ENCODE results near the gene ARFRP1. TPM values are rescaled to one million over a fixed set of nuclear protein-coding genes. Genes with fewer than 3 reads are reported as not detected.

Gene ARFRP1
- total RNA-seq, 4 donors from 2014 or later: 25.5 to 44.3 (median 40.9) TPM

DNA sequence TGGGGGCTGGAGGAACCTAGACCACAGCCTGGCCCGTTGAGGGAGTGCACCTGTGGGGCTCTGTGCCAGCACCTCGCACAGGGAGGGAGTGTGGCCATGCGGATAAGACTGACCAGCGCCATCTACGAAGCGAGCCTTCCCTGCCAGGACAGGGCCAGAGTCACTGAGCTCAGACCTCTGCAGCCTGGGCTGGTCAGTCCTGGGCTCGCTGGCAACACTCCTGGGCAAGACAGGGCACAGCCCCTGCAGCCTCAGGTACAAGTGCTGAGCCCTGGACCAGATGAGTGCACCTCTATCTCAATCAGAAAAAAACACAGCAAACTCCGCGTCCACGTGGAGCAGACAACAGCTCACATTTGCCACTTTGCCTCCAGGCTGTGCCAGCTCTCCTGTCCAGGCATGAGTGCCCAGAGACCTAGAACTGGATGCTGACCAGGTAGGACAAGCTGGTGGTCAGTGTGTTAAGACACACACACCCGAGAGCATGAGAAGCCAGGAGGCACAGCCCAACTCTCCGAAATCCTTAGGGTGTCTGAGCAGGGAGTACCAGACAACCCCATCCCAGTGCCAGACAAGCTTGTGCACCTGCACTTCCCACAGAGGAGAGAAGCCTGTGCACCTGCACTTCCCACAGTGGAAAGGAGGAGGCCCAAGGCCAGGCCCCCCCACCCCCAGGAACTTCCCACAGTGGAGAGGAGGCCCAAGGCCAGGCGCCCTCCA is 4.9 kb downstream of the ARFRP1 start:
- TF ChIP-seq, protein P1, sequence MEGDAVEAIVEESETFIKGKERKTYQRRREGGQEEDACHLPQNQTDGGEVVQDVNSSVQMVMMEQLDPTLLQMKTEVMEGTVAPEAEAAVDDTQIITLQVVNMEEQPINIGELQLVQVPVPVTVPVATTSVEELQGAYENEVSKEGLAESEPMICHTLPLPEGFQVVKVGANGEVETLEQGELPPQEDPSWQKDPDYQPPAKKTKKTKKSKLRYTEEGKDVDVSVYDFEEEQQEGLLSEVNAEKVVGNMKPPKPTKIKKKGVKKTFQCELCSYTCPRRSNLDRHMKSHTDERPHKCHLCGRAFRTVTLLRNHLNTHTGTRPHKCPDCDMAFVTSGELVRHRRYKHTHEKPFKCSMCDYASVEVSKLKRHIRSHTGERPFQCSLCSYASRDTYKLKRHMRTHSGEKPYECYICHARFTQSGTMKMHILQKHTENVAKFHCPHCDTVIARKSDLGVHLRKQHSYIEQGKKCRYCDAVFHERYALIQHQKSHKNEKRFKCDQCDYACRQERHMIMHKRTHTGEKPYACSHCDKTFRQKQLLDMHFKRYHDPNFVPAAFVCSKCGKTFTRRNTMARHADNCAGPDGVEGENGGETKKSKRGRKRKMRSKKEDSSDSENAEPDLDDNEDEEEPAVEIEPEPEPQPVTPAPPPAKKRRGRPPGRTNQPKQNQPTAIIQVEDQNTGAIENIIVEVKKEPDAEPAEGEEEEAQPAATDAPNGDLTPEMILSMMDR (IDR thresholded peaks at IDR 0.05): no peak
- DNase-seq (ENCODE audit: low spot score): no peak
- ATAC-seq (ENCODE audit: low FRiP score): no peak

DNA sequence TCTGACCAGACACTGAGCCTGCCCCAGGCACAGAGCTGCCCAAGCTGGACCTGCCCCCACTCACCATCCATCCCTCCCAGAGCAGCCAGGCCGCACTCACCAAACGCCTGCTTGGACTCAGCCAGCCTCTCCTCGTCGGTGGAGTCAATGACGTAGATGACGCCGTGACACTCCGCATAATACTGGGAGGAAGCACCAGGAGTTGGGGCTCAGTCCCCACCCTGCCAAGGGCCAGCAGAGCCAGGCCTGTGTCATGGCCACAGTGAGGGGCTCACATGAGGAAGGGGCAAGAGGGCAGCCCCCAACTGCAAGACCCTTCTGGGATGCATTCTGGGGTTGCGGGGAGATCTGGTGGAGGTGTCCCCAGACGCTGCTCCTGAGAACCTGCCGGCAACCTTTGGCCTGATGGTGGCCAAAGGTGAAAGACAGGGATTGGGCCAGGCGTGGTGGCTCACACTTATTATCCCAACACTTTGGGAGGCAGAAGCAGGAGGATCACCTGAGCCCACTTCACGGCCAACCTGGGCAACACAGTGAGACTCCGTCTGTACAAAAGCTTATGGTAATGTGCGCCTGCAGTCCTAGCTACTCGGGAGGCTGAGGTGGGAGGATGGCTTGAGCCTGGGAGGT is 5.6 kb downstream of the ARFRP1 start:
- ATAC-seq (ENCODE audit: low FRiP score) (no peak), DNase-seq (ENCODE audit: low spot score) (peak; percentile 15)
- TF ChIP-seq, protein P1 (IDR thresholded peaks at IDR 0.05): no peak

DNA sequence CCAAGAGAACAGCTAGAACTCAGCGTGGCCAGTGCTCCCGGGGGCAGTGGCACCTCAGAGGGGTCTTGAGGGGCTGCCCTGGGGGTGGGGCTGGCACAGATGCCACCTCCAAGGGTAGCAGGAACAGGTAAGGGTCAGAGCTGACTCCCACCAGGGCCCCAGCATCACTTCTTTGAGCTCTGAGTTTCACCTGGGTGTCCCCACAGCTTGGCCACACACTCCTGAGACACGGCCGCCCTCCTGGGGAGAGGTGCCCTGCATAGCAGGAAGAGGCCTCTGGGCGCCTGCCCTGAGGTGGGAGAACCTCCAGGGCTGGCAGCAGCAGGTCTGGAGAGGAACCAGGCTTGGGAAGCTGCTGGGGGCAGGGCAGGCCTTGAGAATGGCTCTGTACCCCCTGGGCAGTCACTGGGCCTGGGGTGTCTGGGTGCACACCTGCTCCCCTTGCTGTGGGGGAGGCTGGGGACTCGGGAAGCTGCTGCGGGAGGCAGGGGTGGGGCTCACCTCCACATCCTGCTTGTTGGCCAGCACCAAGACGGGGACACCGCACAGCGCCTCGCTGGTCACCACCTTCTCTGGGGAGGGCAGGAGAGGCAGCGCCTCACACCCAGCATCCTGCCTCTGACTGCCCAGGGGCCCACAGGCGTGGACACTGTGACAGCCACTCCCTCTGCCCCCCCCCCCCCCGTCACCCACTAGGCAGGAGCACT is 6.3 kb downstream of the ARFRP1 start:
- peak; percentile 7 for DNase-seq (ENCODE audit: low spot score)
- TF ChIP-seq, protein P1 (IDR thresholded peaks at IDR 0.05): no peak

DNA sequence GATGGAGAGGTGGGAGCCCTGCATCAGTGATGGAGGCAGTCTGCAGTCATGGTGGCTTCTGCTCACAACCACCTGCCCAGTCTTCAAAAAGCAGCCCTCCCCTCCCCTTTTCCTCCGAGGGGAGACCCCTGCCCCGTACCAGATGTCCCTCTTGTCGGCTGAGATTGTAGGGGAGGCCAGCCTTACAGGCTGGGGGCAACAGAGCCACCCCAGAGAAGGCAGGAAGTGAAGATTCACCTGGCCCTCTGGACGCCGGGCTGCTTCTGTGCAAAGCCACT is 6.8 kb downstream of the ARFRP1 start:
- DNase-seq (ENCODE audit: low spot score): no peak
- TF ChIP-seq, protein P1 (IDR thresholded peaks at IDR 0.05): no peak
- no peak for ATAC-seq (ENCODE audit: low FRiP score)

More for the DNA sequence above, 6.3 kb downstream of the ARFRP1 start:
- ATAC-seq (ENCODE audit: low FRiP score): no peak

DNA sequence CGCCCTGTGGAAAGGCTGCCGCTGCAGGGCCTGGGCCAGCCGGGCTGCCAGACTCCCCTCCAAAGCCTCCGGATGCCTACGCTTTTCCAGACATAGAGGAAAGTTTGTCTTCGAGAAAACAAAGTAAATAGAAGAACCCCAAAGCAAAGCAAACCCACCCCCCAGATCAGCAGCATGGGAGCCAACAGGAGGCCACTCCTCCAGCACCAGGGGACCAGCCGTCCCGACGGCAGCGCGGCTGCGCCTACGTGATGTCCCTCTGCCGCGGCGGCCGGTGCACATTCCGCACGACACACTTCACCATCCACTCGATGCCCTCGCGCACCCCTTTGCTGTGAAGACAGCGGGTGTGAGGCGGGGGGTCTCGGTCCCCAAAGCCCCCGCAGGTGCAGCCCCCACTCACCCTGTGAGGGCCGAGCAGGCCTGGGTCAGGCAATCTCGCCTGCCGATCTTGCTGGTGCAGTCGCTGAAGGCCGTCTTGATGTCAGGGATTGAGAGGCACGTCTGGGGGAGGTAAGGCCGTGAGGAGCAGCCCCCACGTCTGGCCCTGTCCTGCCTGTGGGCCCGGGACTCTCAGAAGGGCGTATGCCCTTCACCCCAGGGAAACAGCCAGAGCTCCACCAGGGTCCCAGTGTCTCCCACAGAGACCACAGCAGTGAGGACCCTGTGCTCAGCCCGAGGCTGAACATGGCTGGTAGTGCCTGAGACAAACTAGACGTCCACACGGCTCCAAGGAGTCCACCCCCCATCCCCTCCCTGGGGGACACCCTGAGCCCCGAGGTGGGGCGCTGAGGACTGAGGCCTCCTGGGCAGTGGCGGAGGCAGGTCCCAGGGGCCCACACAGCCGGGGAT is 7.4 kb downstream of the ARFRP1 start:
- TF ChIP-seq, protein P1 (IDR thresholded peaks at IDR 0.05): no peak
- ATAC-seq (ENCODE audit: low FRiP score) (no peak), DNase-seq (ENCODE audit: low spot score) (peak; percentile 20)

DNA sequence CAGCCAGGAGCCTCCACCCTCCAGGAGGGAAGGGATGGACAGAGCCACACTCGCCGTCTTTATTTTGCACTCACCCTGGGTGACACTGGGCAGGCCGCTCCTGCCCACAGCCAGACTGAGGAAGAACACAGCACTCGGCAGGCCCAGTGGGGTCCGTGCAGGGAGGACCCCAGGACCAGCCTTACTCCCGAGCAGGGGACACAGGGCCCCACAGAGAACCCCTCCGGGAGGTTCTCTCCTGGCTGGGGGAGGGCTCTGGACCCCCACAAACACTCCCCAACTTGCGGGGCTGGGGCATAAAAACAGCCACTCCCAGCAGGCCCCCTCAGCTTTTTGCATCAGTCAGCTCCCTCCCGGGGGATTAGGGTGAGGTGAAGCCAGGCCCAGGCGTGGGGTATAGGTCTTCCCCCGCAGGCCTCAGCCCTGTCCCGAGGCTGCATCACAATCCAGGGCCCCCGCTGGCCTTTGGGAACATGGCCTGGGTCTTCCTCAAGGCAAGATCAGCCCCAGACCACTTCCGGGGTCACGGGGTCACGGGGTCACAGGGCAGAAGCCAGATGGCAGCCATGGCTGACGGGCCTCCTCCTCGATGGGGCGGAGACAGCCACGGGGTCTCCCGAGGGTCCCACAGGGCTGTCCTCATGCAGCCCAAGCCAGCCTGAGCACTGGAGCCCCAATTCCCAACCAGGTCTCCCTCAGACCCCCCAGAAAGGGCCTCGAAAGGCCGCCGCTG is 8.1 kb downstream of the ARFRP1 start:
- DNase-seq (ENCODE audit: low spot score) (peak; percentile 22), ATAC-seq (ENCODE audit: low FRiP score) (no peak)
- TF ChIP-seq, protein P1 (IDR thresholded peaks at IDR 0.05): no peak
